ENCODE measurements around the gene SSR4.
"Not testable (repeated sequence)": the region's sequence is repeated elsewhere in the genome, so short reads cannot be mapped to it uniquely, and the experiment has no call there.

SSR4 gene

DNA sequence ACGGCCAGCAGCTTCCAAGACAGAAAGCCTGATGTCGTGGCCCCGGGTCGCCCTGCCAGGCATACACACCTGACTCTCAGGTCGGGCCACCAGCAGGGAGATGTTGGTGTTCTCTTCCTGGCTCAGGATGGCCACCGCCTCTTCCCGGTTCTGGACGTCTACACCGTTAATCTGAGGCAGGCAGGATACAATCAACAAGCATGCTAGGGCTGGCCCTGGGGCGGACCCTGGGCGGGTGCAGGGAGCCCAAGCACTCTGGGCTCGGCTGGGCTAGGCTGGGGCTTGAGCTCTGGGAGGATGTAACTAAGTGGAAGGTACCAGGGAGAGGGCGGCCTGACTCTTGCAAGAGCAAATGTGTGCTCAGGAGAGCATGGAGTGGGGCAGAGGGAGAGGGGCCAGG, 11.0 kb downstream of the SSR4 start:
- no peak for DNase-seq

DNA sequence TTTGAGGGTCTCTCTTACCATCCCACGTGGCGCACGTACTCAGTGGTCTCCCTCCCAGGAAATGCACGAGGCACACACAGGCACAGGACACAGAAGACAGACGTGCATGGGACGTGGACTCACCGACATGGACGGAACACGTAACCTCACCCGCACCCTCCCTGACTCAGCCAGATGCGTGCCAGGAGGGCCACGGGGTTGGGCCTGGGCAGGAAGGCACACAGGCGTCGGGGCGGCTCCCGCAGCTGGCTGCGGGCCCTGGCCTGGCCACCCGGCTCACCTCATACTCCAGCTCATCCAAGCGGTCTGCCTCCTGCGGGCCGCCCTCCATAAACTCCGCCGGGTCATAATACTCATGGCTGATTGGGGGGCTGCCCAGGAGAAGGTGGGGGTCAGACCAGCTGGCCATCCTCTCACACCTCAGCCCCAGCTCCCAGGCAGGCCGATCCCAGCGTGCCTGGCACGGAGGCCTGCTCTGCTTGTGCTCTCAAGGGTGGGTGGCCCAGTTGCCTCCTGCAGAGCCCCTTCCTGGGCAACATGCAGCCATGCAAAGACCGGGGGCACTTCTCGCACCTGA, 12.6 kb downstream of the SSR4 start:
- no peak for DNase-seq

DNA sequence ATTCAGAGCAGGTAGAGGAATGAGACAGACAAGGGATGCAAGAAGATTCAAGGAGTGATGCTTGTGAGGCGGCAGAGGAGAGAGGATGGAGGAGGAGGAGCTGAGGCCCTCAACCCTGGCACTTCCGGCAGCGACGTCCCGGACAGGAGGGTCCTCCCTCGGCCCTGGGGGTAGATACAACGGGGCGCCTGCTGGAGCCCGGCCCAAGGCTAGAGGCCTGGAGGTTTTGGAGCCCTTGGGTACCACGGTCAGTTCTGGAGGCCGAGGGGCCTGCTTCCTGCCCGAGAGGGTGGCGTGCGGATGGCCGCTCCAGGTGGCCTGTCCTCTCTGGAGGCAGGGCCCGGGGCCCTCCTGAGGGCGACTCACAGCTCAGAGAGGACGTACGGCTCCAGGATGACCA, 13.5 kb downstream of the SSR4 start:
- DNase-seq, result no peak

DNA sequence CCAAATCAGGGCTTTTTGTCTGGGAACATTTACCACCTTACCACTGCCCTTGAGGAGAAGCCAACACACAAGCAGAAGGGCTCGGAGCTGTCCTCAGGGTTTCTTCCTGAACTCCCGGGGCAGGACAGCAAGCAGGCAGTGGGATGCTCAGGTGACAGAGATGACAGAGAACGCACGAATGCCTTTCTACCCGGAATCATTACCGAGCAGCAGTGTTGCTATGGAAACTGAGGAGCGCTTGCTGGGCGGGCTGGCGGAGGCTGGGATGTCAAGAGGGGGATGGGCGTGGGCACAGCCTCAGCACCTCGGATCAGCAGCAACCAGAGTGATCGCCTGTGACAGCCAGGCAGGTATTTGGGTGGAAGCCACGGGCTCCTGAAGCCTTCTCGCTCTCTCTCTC, 17.8 kb downstream of the SSR4 start:
- no peak for DNase-seq

DNA sequence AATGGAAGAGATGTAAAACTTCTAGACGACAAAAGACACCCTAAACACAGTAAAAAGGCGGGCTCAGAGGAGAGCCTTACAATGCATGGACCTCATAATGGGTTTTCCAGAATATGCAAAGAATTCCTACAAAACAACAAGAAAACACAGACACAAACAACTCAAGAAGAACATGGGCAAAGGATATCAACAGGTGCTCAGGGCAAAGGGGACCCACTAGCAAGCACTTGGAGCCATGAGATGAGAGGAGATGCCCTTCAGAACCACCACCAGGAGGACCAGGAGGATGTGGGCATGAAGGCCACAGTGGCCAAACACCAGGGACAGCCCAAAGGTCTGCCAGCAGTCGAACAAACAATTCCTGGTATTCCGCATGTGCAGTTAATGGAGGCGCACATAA, 18.7 kb downstream of the SSR4 start:
- no peak for DNase-seq

DNA sequence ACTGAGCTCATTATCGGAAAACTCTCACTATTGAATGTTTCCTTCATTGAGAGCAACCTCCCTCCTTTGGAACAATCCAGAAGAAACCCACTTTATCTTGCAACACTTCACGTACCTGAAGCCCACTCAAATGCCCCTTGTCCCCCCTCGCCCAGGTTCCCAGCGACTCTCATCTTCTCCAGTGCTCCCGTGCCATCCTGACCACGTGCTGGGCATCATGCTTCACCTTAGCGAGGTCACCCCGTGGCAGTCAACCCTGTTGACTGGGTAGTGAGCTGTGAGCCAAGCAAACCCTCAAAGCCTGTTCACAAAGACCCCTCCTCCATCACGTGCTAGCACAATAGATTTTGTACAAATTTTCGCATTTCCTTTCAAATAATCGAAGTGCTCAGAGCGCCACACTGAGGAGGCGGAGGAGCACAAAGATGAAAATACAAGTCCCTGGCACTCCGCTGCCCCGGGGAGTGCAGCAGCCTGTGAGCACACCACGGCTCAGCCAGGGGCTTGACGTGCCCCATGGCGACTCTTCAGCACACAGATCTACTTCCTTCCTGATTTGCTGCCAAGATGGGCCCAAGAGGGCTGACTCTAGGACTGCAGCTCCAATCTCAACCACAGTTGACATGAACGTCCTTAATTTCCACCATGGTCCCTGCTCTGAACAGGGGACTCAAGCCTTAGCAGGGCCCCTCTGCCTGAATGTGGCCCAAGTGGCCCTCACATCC, 20.3 kb downstream of the SSR4 start:
- DNase-seq, result no peak

DNA sequence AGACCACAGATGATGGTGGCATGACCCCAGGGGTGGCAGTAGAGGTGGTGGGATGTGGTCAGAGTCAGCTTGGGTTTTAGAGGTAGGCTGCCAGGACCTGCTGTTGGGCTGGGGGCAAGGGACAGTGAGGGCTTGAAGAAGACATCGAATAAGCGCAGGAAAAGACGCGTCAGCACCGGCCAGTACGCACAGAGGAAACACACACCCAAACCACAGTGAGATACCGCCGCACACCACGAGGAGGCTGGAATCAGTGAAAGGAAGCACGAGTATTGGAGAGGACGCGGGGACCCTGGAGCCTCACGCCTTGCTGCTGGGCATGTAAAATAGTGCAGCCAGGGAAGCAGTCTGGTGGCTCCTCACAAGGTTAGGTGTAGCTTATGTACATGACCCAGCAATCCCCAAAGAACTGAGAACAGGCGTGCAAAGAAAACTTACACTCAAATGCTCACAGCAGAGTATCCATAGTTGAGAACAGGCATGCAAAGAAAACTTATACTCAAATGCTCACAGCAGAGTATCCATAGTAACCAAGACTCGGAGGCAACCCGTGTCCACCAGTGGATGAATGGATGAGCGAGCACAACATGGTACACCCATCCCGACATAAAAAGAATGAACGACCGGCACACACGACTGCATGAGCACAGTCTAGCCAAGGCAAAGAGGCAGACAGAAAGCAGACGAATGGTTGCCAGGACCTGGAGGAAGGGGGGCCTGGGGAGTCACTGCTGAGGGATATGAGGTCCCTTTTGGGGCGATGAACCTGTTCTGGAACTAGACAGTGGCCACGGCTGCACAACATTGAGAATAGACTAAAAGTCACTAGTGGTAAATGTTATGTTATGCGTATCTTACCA, 22.6 kb downstream of the SSR4 start:
- DNase-seq, result no peak

DNA sequence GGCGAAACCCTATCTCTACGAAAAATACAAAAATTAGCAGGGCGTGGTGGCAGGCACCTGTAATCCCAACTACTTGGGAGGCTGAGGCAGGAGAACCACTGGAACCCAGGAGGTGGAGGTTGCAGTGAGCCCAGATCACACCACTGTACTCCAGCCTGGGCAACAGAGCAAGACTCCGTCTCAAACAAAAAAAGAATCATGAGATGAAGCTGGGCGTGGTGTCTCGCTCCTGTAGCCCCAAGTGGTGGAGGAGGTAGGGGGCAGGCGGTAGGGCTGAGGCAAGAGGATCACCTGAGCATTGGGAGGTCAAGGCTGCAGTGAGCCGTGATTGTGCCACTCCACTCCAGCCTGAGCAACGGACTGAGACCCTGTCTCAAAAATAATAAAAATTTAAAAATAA, 23.6 kb downstream of the SSR4 start:
- not testable (repeated sequence) for DNase-seq

DNA sequence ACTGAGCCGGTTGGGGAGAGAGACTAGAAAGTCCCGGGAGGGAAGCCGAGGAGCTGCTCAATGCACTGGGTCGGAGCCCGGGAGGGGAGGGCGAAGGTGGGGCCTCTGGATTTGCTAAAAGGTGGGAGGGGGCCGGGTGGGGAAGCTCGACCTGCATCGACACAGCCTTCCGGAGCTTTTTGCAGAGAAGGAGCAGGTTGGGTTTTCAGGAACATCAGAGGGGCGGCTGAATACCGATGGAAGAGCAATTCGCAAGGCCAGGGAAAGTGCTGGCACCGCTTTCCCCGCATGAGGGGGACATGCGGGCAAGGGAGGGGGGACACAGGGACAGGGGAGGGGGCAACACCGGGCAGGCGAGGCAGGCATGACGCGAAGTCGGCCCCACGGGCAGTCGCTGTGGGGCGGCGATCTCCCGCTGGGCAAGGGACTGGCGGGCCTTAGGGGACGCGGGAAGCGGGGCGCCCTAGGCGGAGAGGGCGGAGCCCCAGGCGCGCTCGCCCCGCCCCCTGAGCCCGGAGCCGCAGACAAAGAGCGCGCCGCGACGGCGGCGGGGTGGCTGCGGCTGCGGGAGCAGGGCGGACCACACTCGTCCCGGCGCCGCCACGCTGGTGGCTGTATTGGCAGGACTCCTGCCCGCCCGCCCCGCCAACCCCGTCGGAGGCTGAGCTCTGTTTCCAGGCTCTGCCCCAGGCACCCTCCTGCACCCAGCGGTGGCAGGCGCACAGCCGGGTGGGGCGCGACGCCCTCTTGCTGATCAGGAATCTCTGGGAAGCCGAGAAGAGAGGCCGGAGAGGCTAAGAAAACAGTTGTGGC, 24.3 kb downstream of the SSR4 start:
- peak; percentile 10 for DNase-seq

DNA sequence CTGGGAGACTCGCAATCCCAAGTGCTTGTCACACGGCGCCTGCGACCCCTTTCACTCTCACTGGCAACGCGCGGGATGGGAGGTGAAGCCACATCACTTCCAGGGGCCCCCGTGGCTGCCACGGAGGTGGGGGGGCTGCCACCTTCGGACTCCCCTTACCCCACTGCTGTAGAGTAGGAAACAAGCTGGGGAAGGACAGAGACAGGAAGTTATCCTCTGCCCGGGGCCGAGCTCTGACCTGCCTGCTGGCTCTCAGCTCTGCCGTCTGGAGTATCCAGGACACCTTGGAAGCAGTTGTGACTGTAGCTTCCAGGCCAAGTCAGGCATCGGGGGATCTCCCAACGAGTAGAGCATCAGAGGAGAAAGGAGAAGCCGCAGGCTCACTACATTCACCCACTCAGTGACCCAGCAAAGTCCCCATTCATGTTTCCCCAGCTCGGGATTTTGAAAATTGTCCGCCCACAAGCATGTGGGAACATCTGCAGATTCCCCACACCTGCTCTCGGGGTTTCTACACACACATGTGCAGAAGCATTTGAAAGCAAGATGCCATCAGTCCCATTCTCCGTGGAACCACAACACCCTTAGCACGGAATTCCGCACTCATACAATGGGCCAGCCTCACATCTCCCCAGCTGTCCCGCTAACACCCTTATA, 25.0 kb downstream of the SSR4 start:
- no peak for DNase-seq

DNA sequence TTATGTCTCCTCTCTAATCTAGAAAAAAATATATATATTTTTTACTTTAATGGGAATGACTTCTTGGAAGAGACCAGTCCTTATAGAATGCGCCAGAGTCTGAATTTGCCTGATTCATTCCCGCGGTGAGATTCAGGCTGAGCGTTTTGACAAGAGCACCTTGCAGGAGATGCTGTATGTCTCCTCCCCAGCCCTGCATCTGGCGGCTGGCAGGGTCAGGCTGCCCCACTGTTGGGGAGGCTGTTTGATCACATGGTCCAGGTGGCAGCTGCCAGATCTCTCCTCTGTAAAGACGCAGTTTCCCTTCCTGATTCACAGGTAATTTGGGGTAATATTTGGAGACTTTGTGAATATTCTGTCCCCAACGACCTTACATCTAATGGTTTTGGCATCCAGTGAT, 26.1 kb downstream of the SSR4 start:
- DNase-seq, result no peak

DNA sequence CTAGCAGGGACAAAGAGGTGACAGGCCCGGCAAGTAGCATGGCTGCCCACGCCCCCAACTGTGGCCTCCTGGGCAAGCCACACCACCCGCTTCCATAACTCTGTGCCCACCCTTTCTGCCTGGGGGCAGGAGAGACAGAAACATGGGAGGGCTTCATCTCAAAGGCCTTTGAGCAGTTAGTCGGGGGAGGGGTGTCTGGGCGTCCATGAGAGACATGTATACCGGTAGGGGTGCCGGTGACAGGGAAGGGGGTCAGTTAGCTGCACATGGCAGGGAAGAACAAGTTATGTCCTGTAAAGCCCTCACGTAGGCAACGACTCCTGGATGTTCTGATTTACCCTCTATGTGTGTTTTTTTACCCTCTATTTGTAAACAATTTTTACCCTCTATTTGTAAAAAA, 26.6 kb downstream of the SSR4 start:
- DNase-seq, result no peak

DNA sequence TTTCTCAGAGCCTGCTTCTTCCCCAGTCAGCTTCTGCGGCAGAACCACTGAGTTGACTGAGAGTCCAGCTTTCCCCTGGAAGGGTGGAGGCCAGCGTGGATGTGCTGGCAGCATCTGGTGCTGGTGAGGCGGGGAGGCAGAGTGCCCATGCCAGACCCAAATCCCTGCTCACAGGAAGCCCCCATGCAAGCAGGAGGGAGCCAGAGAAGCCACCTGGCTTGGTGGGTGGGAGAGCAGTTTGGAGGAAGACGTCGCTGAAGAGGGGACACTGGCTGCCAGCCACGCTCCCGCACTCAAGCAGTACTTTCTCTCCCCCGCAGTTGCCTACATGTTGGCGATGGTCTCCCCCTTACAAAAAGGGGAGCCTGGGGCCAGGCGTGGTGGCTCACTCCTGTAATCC, 29.9 kb downstream of the SSR4 start:
- DNase-seq, result no peak

DNA sequence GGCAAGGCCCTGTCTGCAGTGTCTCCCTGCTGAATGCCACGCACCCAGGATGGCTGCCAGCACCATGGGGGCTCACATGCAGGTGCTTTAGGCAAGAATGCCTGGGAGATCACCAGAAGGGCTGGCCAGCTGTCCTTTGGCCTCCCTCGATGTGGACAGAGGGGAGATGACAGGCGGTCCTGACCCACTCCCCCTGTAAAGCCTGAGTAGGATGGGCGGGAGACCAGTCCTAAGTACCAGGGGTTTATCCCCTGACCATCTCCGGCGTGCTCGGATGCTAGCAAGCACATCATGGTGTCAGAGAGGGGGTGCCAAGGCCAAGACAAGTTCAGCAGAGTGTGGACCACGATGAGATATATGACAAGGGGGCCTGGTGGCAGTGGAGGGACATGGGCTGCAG, 30.6 kb downstream of the SSR4 start:
- no peak for DNase-seq

DNA sequence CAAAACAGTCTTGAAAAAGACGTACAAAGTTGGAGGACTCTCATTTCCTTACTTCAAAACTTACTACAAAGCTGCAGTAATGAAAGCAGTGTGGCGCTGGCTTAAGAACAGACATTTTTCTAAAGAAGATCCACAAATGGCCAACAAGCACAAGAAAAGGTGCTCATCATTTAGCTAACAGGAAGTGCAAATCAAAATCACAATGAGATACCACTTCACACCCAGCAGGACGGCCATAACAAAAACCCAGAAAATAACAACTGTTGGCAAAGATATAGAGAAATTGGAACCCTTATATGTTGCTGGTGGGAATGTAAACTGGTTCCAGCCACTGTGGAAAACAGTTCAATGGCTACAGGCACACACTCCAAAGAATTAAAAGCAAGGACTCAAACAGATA, 32.5 kb downstream of the SSR4 start:
- DNase-seq, result no peak

DNA sequence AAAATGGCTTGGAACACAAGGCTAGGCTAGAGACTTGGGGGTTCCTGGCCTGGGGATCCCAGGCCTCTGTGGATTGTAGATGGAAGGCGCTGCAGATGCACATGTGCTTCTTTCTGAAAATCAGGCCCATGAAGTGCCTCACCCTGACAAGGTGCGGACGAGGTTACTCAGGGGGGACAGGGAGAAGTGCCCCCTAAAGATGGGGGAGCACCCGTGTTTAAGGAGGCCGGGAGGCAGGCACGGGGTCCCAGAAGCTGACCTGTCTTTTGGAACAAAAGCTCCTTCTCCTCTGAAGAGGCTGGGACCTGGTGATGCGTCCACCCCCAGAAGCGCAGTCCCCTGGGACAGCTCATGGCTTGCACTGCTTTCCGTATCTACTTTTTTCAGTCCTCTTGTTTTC, 33.4 kb downstream of the SSR4 start:
- DNase-seq, result no peak

DNA sequence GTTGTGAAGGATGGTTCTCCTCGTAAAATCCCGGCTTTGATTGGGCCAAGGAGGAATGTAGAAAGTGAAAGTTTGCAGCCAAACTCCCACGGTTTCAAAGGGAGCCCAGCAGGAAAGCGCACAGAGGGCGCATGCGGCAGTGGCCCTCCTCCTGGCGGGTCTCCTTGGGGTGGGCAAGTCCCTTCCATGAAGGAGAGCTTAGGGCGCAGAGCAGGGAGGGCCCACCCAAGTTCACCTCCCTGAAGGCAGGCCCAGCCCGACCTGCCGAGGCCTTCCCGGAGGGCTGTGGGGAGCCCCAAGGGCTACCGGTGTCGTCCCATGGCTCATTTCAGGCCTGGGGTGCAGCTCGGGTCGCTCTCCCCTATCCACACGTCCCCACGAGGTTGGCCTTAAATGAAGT, 33.8 kb downstream of the SSR4 start:
- no peak for DNase-seq

DNA sequence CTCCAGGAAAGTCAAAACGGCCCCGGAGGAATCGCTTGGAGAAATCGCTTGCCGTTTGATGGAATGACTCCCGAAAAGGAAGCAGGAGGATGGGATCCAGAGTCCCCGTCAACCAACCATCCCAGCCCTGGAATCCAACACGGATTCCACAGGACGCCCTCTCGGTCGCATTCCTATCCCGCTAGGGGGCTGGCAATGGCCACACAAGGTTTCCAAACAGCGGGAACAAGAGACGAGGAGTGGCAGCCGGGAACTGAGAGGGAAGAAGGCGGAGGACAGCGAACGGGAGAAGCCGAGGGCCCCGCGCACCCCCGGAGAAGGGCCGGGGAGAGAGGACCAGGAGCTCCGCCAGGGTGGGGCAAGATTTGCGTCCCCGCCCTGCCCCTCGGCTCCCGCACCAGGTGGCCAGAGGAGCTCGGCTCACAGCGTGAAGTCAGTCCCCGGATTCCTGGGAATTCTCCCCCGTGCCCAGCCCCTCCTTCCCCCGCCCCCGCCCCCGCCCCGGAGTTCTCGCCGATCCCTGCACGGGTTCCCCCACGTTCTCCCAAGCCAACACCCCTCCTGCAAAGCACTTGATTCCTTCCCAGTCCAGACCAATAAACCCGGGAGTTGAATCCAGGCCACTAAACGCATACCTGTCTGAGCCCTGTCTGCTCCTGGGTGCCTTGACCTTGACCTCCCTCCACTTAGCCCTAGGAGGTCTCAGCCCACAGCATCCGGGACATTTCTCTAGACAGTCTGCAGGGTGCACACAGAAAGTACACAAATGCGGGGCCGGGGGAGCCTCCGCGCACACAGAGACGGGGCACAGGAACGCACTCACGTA, 34.5 kb downstream of the SSR4 start:
- peak; percentile 16 for DNase-seq

DNA sequence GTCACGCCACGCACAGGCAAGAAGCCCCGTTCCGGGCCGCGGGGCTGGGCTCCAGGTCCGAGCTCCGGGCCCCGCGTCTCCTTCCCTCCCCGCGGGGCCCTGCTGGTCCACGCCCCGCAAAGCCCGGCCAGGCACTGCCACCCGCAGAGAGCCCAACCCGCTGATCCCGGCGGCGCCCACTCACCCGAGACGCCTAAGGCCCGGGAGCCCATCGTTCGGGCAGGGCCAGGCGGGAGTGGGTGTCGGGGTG, 35.0 kb downstream of the SSR4 start:
- no peak for DNase-seq

DNA sequence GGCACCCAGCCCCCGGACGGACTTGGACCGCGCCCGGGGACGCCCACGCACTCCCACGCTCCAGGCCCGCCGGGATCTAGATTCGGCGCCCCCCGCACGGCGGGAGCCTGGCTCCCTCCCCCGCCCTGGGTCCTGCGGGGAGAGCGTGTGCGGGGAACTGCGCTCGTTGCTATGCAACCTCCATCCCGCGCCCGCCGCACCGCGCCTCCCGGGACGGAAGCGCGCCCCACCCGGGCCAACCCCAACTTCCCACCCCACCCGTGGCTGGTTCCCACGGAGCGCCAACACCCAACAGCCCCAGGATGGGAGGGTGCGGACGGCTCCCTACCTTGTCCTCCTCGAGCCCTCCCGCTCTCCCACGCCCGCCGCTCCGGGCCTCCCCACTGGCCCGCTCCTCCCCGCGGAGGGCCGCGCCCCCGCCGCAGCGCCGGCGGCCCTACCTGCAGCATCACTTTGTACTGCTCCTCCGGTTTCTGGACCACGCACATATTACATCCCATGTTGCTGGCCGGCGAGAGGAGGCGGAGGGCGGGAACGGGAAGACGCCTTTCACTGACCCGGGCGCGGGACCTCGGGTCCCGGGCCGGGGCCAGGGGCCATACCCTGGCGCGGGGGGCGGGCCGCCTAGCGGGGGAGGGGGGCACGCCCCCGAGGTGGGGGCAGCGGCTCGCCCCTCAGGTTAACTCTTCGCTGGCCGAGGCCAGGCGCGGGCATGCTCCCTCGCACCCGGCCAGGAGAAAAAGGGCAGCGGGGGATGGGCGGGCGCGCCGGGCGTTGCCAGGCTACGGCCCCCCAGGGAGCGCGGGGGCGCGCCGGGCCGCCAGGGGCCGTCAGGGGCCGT, 35.6 kb downstream of the SSR4 start, which contains the start of gene PDZD4:
TSS of gene PDZD4 (minus strand) at position 746 of the 841 bp plus-strand sequence. CDS start at position 500, 246 bp downstream.
- no peak for DNase-seq
